Panc1 (cell line): Measurements from ENCODE around the gene TAOK1.

ENCODE experiments used
- POLR2AphosphoS5 ChIP-seq: IDR thresholded peaks from 2 replicates; pipeline ENCODE4 v1.6.1; 2012; ENCODE audit warnings: mild to moderate bottlenecking, low read depth, low read length, moderate library complexity
- SIN3A ChIP-seq: IDR thresholded peaks from 2 replicates; pipeline ENCODE4 v1.6.1; 2012; ENCODE audit warnings: low read depth, mild to moderate bottlenecking, low read length, moderate library complexity, borderline replicate concordance; ENCODE audit not compliant: insufficient read depth
- TCF7L2 ChIP-seq: IDR thresholded peaks from 2 replicates; pipeline ENCODE4 v1.6.1; 2011; ENCODE audit warnings: mild to moderate bottlenecking, low read depth, low read length, inconsistent platforms
- TF ChIP-seq, protein P1 (sequence below): fragments of 450-650 bp; IDR thresholded peaks from 2 replicates; pipeline ENCODE4 v1.5.1; 2017; ENCODE audit warnings: mild to moderate bottlenecking
- TF ChIP-seq, protein P2 (sequence below), 2 experiments: IDR thresholded peaks; 2 replicates each; pipeline ENCODE4 v1.6.1; 2011 to 2012; ENCODE audit warnings: low read depth in 2 of 2, control low read depth in 1 of 2, low read length in 1 of 2, mild to moderate bottlenecking in 1 of 2, moderate library complexity in 1 of 2; ENCODE audit not compliant: insufficient read depth in 1 of 2

DNA sequence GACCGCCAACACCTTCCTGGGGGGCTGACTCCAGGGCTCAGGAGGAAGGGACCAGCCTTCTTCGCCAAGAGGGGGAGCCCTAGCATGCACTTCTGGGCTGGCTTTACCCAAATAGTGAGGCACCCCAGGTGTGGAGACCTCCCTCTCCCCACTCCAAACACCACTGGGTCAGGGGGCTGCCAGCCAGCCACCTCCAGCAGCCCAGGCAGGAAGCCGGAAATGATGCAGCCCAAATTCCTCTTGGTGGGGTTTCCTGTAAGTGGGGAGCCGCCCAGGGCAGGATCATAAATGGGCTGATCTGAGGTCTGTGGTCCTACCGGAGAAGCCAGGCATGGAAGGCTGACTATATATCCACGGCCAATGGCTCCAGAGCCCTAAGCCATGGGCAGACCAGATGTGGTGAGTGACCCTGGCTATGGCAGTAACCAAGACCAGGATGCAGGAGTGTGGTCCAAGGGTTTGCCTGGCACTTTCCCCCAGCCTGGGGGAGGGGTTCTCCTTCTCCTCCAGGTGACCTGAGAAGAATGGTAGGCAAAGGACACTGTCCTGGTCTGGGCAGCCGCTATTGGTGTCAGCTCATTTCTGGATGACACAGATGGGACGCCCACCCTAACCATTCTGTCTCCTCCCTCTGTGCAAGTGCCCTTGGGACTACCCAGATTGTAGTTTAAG is 195.1 kb downstream of the TAOK1 start:
- TF ChIP-seq POLR2AphosphoS5 (no peak), SIN3A (no peak), TCF7L2 (no peak)
- TF ChIP-seq, protein P1, sequence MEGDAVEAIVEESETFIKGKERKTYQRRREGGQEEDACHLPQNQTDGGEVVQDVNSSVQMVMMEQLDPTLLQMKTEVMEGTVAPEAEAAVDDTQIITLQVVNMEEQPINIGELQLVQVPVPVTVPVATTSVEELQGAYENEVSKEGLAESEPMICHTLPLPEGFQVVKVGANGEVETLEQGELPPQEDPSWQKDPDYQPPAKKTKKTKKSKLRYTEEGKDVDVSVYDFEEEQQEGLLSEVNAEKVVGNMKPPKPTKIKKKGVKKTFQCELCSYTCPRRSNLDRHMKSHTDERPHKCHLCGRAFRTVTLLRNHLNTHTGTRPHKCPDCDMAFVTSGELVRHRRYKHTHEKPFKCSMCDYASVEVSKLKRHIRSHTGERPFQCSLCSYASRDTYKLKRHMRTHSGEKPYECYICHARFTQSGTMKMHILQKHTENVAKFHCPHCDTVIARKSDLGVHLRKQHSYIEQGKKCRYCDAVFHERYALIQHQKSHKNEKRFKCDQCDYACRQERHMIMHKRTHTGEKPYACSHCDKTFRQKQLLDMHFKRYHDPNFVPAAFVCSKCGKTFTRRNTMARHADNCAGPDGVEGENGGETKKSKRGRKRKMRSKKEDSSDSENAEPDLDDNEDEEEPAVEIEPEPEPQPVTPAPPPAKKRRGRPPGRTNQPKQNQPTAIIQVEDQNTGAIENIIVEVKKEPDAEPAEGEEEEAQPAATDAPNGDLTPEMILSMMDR = no peak; the same call in 1 of the 2 replicates
- TF ChIP-seq, protein P2, sequence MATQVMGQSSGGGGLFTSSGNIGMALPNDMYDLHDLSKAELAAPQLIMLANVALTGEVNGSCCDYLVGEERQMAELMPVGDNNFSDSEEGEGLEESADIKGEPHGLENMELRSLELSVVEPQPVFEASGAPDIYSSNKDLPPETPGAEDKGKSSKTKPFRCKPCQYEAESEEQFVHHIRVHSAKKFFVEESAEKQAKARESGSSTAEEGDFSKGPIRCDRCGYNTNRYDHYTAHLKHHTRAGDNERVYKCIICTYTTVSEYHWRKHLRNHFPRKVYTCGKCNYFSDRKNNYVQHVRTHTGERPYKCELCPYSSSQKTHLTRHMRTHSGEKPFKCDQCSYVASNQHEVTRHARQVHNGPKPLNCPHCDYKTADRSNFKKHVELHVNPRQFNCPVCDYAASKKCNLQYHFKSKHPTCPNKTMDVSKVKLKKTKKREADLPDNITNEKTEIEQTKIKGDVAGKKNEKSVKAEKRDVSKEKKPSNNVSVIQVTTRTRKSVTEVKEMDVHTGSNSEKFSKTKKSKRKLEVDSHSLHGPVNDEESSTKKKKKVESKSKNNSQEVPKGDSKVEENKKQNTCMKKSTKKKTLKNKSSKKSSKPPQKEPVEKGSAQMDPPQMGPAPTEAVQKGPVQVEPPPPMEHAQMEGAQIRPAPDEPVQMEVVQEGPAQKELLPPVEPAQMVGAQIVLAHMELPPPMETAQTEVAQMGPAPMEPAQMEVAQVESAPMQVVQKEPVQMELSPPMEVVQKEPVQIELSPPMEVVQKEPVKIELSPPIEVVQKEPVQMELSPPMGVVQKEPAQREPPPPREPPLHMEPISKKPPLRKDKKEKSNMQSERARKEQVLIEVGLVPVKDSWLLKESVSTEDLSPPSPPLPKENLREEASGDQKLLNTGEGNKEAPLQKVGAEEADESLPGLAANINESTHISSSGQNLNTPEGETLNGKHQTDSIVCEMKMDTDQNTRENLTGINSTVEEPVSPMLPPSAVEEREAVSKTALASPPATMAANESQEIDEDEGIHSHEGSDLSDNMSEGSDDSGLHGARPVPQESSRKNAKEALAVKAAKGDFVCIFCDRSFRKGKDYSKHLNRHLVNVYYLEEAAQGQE (IDR thresholded peaks at IDR 0.05; ENCODE audit: insufficient read depth in 1 of 2, low read depth in 2 of 2, low read length in 1 of 2) = no peak
